Left hindlimb (tissue), 1 donor: Measurements from ENCODE around the gene SLC13A5.
"Not testable (repeated sequence)": the region's sequence is repeated elsewhere in the genome, so short reads cannot be mapped to it uniquely, and the experiment has no call there.

ENCODE experiments used
- DNase-seq: peaks from one replicate; pipeline ENCODE4 v3.0.0-alpha.2; 2018

The SLC13A5 gene

GRCh38 chr17:6710317-6710716 is 2.9 kb downstream of the SLC13A5 start:
- no peak for DNase-seq

DNA sequence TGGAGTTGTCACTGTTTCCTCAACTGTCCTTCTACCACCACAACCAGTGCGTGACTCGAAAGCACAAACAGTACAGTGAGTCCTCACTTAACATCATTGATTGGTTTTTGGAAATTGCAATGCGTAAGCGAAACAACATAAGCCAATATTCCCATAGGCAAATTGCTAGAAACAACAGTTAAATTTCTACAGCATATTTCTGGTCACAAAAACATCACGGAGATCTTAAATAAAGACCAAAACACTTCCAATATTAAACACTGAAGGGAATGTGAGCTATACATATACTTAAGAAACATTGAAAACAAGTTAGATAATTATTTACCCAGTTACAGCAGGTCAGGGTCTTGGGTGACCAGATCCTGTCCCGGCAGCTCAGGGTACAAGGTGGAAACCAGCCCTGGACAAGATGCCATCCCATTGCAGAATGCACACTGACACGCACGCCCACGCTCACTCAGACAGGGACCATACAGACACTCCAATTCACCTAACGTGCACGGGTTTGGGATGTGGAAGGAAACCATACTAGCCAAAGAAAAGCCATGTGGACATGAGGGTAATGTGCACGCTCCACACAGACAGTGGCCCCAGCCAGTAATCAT is 4.7 kb downstream of the SLC13A5 start:
- no peak for DNase-seq

- DNase-seq = no peak
Measured at GRCh38 chr17:6706996-6707395, 6.2 kb downstream of the SLC13A5 start.

- DNase-seq = no peak
Measured at GRCh38 chr17:6706499-6706898, 6.7 kb downstream of the SLC13A5 start.

DNA sequence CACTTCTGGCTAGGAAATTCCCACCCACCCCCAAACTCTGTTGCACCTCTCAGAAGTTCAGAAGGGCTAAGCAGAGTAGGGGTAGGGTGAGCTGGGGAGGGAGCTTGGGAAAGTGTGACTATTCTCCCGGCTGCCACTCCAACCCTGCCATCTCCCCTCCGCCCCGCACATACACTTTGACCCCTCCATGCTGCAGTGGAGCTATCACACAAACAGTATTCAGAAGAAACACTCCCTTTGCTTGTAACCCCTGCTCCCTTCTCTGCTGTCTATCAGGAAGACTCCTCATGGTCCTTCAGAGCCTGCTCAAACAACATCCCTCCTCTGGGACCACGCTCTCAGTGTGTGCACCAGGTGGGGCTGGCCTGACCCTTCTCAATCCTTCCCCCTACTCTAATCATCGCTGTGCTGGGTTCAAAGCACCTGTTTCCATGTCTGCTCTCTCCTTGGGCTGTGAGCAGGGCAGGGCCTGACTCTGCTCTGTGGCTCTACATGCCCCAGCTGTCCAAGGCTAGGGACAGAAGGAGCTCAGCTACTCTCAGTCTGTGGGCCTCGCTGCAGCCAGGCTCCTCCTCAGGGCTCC is 8.6 kb downstream of the SLC13A5 start:
- no peak for DNase-seq

- DNase-seq = no peak
Measured at GRCh38 chr17:6703751-6704150, 9.4 kb downstream of the SLC13A5 start.

DNA sequence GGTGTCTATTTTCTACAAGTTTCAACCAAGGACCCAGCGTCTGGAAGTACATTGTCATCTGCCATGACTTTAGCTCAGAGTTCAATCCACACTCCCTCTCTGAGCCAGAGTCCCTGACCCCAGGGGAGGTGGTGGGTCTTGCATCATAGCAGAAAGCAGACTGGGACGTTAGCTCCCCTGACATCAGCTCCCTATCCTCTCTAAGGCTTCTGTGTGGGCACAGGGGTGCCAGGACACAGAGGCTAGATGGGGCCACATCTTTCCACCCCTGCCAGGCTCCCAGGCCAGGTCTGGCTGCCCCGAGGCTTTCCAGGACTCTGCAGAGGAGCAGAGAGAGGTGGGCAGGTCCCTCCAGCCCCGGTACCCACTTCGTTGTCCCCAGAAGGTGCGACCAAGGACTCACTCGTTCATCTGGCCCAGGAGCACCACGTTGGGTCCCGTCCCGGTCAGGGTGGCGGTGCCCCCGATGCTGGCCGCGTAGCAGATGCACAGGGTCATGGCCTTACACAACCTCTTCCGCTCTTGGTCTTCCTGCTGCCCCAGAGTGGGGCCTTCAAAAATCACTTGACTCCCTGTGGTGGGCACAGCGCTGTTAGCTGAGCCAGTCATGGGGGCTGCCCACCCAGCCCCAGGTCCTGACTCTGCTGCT is 10.5 kb downstream of the SLC13A5 start:
- DNase-seq = no peak

- DNase-seq = no peak
Measured at GRCh38 chr17:6701719-6702118, 11.4 kb downstream of the SLC13A5 start.

DNA sequence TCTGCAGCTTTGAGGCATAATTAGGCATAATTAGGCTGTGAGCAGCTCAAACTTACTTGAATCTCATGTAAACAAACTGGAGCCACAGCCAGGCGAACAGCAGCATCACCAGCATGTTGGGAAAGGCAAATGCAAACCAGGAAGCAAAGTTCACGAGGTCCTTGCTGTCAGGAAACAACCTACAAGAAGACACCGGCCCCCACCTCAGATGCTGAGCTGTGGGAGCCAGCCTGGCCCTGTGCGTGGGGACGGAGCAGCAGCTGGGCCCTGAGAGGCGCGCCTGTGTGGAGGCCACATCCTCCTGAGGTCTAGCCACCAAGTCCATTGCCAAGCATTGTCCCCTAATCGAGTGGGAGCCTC is 12.2 kb downstream of the SLC13A5 start:
- DNase-seq = no peak

DNA sequence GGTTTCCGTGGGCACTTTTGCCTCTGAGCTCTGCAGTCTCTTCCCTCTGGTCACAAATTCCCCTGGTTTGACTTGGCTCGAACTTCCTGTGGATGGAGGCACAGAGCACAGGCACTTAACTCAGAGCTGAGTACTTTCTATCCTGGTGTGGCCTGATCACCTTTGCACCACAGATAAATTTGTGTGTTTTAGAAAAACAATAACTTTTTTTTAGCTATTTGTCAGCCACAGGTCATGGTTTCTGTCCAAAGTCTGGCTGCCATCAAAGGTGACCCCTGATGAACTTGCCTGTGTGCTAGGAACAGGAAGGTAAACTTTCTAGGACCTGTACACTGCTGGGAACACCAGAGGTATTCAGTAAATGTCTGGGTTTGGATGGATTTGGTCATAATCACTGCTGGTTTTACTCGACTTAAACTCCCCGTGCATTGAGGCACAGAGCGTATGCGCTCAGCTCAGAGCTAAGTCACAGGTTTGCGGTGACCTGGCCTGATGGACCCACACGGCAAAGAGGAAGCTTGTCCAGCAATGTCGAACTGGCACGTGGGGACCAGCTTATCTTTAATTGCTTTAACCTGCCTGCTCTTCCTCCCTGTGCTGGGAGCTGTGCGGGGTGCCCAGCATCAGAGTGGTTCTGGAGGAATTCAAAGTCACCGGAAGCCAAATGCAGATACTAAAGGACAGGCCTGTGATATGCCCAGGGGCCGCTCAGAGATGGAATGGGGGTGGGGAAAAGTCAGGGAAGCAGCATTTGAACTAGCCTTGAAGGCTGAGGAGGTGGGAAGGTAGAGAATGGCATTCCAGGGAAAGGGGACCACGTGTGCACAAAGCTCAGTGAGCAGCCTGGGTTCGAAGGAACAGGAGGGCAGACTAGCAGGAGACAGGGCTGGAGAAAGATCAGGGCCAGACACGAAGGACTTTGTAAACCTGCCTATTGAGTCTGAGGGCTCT is 12.9 kb downstream of the SLC13A5 start:
- no peak for DNase-seq

GRCh38 chr17:6698004-6698403 is 15.2 kb downstream of the SLC13A5 start:
- DNase-seq = no peak

GRCh38 chr17:6696906-6697305 is 16.3 kb downstream of the SLC13A5 start:
- no peak for DNase-seq

DNA sequence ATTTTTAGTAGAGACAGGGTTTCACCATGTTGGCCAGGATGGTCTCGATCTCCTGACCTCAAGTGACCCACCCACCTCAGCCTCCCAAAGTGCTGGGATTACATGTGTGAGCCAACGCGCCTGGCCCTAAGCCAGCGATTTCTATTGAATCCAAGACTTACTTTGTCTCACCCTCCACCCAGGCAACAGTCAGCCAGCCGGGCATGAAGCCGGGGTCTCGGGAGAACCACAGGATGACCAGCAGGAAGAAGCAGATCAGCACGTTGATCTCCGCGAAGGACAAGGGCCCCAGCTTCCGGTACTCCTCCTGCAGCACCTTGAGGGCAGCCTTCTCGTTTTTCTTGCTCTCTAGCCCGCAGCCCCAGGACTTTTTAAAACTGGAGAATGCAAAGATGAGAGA is 17.6 kb downstream of the SLC13A5 start:
- DNase-seq = no peak

- DNase-seq = no peak
Measured at GRCh38 chr17:6695051-6695450, 18.1 kb downstream of the SLC13A5 start.

GRCh38 chr17:6691958-6692357 is 21.2 kb downstream of the SLC13A5 start:
- DNase-seq = not testable (repeated sequence)

- DNase-seq = no peak
Measured at GRCh38 chr17:6691546-6691945, 21.6 kb downstream of the SLC13A5 start.

DNA sequence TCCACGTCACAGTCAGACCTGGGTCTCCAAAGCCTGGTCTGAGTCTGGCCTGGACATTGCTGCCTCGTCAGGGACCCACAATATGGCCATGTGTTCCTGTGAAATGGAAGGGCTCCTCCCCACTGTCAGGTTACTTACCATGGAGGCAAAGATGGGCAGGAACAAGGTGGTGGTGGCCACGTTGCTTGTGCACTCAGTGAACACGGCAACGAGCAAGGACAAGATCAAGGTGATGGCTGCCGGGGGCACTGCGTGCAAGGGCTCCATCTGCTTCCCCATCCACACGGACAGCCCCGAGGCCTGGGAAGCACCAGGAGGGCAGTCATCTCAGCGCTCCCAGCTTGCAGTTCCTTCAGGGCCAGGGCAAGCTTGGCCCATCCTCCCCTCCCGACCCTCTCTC is 22.5 kb downstream of the SLC13A5 start:
- no peak for DNase-seq

DNA sequence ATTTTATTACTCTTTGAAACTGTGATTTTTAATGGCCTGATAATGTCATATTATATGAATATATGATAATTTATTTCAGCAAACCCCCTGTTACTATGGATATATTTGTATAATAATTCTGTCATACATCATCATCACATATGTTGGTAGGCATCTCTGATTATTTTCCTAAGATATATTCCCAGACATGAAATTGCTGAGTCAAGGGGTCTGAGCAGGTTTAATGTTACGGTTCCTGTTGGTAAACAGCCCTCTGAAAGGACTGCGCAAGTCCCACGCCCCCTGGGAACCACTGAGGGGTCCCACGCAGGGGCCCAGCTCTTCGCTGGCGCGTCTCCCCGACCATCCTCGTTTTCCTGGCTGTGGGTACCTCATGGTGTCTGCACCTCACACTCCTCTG is 24.2 kb downstream of the SLC13A5 start:
- DNase-seq = no peak

DNA sequence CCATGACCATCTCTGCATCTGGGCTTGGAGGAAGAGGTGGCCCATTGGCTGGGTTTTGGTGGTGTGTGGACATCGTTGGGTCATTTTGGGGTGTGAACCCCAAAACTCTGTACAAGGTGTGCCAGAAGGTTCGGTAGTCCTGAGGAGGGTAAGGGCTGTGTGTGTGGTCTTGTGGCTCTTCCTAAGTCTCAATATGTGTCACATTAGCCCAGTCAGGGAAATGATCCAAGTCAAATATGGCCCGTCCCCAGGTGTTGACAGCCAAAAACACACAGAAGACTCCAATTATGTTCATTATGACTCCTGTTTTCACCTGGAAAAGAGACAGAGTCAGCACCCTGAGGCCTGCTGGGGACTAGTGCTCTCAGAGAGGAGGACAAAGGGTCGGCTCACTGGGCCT is 27.1 kb downstream of the SLC13A5 start:
- no peak for DNase-seq

GRCh38 chr17:6684881-6685767 is 28.0 kb downstream of the SLC13A5 start:
- no peak for DNase-seq

DNA sequence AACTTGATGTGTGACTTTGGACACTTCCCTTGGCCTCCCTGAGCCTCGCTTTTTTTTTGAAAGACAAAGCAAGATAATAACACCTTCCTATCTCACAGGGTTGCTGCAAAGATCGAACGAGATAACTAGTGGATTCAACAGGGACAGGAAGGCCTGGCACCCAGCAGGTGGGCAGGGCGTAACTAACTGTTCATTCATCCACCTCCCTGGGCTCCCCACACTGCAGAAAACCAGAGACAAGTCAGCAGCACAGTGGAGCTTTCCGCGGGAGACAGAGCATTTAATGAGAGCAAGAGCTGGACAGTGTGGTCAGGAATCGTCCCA is 28.7 kb downstream of the SLC13A5 start:
- no peak for DNase-seq

GRCh38 chr17:6683730-6684459 is 29.3 kb downstream of the SLC13A5 start:
- no peak for DNase-seq
